Neutrophil (primary cell): ENCODE measurements around the gene PPP3R1.

Source experiments
- H3K27ac ChIP-seq: fragments of 200-600 bp; sonication (generic); 2 replicates; pipeline ENCODE4 v1.5.1; 2016; ENCODE audit warnings: mild to moderate bottlenecking, moderate library complexity
- H3K27me3 ChIP-seq: fragments of 200-600 bp; sonication (generic); 2 replicates; pipeline ENCODE4 v1.6.0; 2016; ENCODE audit warnings: mild to moderate bottlenecking
- H3K36me3 ChIP-seq: fragments of 200-600 bp; sonication (generic); 2 replicates; pipeline ENCODE4 v1.5.1; 2017
- H3K4me1 ChIP-seq, 2 experiments: fragments of 200-600 bp in 1 of 2; sonication (generic) in 1 of 2; 1 replicate in 1 of 2; 2 replicates in 1 of 2; pipeline versions ENCODE4 v1.5.1 to v1.6.1; 2013 to 2016; ENCODE audit warnings: low read depth in 1 of 2, low read length in 1 of 2, mild to moderate bottlenecking in 1 of 2, moderate library complexity in 1 of 2; ENCODE audit not compliant: control insufficient read depth in 1 of 2, insufficient read depth in 1 of 2
- H3K4me3 ChIP-seq, 2 experiments: fragments of 200-600 bp in 1 of 2; sonication (generic) in 1 of 2; 1 replicate in 1 of 2; 2 replicates in 1 of 2; pipeline ENCODE4 v1.5.1; 2013 to 2016; ENCODE audit warnings: low read depth in 1 of 2, low read length in 1 of 2, mild to moderate bottlenecking in 1 of 2, moderate library complexity in 1 of 2
- H3K9me3 ChIP-seq: fragments of 200-600 bp; sonication (generic); 2 replicates; pipeline ENCODE4 v1.5.1; 2016
- TF ChIP-seq, protein P1 (sequence below): fragments of 200-600 bp; sonication (generic); IDR thresholded peaks from 2 replicates; pipeline ENCODE4 v1.5.1; 2016; ENCODE audit warnings: antibody characterized with exemption

Gene PPP3R1

DNA sequence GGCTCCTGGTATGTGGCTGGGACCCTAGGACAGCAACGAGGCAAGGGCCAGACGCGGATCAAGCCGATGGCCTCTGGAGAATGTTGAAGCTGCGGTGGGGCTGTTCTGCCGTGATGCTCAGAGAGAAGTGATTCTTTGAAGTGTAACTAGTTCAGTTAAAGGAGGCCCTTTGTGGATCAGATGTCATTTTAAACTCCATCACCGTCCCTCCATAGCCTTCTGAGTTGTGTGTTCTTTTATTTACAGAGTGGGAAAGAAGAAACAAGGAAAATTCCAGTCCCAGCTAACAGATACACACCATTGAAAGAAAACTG, 94.2 kb downstream of the PPP3R1 start:
- H3K4me1 ChIP-seq = peaks cover 21 to 27% of the 10 kb centered on the region in 2 experiments
- H3K36me3 ChIP-seq = peaks cover 6% of the 10 kb centered on the region
- H3K9me3 ChIP-seq = no peaks in the 10 kb centered on the region
- TF ChIP-seq, protein P1, sequence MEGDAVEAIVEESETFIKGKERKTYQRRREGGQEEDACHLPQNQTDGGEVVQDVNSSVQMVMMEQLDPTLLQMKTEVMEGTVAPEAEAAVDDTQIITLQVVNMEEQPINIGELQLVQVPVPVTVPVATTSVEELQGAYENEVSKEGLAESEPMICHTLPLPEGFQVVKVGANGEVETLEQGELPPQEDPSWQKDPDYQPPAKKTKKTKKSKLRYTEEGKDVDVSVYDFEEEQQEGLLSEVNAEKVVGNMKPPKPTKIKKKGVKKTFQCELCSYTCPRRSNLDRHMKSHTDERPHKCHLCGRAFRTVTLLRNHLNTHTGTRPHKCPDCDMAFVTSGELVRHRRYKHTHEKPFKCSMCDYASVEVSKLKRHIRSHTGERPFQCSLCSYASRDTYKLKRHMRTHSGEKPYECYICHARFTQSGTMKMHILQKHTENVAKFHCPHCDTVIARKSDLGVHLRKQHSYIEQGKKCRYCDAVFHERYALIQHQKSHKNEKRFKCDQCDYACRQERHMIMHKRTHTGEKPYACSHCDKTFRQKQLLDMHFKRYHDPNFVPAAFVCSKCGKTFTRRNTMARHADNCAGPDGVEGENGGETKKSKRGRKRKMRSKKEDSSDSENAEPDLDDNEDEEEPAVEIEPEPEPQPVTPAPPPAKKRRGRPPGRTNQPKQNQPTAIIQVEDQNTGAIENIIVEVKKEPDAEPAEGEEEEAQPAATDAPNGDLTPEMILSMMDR = no peak
- H3K4me3 ChIP-seq = peak overlapping the region; percentile 87 to 91
- H3K27me3 ChIP-seq = no peaks in the 10 kb centered on the region
- H3K27ac ChIP-seq = peak overlapping the region; percentile 87

DNA sequence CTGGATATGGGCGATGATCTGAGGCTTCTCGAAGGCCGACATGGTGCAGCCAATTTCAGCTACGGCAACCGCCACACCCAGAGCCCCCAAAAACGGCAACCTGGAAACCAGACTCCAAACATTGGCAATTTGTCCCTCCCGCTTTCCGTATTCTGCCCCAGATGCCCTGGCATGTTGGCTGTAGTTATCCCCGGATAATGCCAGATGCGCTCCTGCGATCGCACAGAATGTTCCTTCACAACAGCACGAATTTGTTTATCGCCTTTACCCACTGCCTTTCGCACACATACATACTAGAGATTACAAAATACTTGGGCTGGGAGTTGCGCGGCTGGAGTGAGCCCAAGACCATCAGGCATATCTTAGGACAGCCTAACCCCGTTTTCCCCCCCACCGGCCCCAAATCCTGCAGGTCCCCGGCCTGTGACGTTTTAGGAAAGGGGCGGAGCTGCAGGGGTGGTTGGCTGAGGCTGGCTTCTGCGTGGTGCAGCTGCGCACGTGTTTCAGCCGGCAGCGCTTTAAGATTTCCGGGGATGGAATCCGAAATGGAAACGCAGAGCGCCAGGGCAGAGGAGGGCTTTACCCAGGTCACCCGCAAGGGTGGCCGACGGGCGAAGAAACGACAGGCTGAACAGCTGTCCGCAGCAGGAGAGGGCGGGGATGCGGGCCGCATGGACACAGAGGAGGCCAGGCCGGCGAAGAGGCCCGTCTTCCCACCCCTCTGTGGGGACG, 94.8 kb downstream of the PPP3R1 start, which contains the start of gene PNO1:
Gene PNO1, plus strand, starts transcription at position 487 of the 732 bp plus-strand sequence. Its CDS starts 47 bp downstream, at position 534.
- no peaks in the 10 kb centered on the region for H3K27me3 ChIP-seq
- H3K9me3 ChIP-seq = no peaks in the 10 kb centered on the region
- H3K4me3 ChIP-seq = peak within 1 kb of the TSS; percentile 87 to 91
- H3K4me1 ChIP-seq = peaks cover 21 to 27% of the 10 kb centered on the region in 2 experiments
- TF ChIP-seq, protein P1 = peak; percentile 33
- H3K36me3 ChIP-seq = peaks cover 2% of the 10 kb centered on the region
- peak within 1 kb of the TSS; percentile 87 for H3K27ac ChIP-seq

DNA sequence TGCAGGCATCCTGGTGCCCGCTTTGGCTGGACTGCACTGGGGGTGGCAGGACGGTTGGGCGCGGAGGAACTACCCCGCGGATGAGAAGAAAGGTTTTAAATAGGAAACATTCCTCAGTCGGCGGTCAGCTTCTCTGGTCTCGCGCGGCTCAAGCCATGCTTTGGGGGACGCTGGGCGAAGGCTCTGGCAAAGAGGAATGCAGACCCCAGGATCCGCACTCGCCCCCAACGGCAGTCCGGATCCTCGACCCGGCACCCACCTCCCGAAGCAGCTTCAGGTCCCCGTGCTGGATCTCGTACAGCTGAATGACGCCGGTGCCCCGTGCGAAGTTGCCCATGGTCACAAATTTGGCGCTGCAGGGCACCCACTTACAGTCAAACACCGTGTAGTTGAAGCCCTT, 95.3 kb downstream of the PPP3R1 start:
- Histone ChIP-seq H3K9me3 (no peaks in the 10 kb centered on the region), H3K4me1 (peaks cover 21 to 27% of the 10 kb centered on the region in 2 experiments), H3K27me3 (no peaks in the 10 kb centered on the region), H3K27ac (peak overlapping the region; percentile 87), H3K36me3 (no peaks in the 10 kb centered on the region), H3K4me3 (peak overlapping the region; percentile 87 to 91)
- TF ChIP-seq, protein P1 = no peak

DNA sequence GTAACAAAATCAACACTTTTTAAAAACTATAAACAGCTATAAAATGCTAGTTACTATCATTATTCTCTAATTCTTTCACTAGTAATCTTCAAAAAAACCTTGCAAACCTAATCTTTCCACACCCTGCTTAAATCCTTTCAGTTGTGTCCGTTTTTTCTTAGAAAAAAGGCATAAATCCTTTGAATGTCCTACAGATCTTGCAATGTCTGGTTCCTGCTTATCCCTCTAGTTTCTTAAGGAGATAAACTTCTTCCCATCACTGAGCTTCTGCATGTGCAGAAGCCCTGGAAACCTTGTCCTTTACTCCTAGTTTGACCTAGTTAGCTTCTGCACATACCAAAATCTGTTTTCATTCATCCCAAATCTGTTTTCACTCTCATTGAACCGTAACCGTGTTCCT, 95.9 kb downstream of the PPP3R1 start:
- Histone ChIP-seq H3K9me3 (no peaks in the 10 kb centered on the region), H3K36me3 (no peaks in the 10 kb centered on the region), H3K4me3 (peak overlapping the region; percentile 87 to 91), H3K4me1 (peaks cover 21 to 27% of the 10 kb centered on the region in 2 experiments), H3K27me3 (no peaks in the 10 kb centered on the region), H3K27ac (peak overlapping the region; percentile 87)
- TF ChIP-seq, protein P1 = no peak

DNA sequence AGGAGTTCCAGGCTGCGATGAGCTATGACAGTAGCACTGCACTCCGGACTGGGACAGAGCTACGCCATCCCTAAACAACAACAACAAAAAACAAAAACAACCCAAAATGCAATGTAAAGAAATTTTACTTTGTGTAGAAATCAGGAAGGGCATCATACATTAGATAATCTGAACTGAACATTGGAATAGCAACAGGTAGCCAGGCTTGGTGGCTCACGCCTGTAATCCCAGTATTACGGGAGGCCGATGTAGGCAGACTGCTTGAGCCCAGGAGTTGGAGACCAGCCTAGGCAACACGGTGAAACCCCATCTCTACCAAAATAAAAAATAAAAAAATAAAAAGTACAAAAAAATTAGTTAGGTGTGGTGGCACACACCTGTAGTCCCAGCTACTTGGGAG, 96.7 kb downstream of the PPP3R1 start:
- Histone ChIP-seq H3K27ac (no peak overlapping the region), H3K9me3 (no peaks in the 10 kb centered on the region), H3K36me3 (no peaks in the 10 kb centered on the region), H3K4me1 (peaks cover 21 to 27% of the 10 kb centered on the region in 2 experiments), H3K27me3 (no peaks in the 10 kb centered on the region), H3K4me3 (no peak overlapping the region)
- TF ChIP-seq, protein P1 = no peak
